ENCODE measurements around the gene ABHD8. TPM values are rescaled to one million over a fixed set of nuclear protein-coding genes. Genes with fewer than 3 reads are reported as not detected.

The ABHD8 gene
- total and polyA plus RNA-seq, 2 of the 13 experiments (the other 11 are each of a cell fraction or from before 2014, with no cell fraction given): 6.3 to 7.2 TPM

DNA sequence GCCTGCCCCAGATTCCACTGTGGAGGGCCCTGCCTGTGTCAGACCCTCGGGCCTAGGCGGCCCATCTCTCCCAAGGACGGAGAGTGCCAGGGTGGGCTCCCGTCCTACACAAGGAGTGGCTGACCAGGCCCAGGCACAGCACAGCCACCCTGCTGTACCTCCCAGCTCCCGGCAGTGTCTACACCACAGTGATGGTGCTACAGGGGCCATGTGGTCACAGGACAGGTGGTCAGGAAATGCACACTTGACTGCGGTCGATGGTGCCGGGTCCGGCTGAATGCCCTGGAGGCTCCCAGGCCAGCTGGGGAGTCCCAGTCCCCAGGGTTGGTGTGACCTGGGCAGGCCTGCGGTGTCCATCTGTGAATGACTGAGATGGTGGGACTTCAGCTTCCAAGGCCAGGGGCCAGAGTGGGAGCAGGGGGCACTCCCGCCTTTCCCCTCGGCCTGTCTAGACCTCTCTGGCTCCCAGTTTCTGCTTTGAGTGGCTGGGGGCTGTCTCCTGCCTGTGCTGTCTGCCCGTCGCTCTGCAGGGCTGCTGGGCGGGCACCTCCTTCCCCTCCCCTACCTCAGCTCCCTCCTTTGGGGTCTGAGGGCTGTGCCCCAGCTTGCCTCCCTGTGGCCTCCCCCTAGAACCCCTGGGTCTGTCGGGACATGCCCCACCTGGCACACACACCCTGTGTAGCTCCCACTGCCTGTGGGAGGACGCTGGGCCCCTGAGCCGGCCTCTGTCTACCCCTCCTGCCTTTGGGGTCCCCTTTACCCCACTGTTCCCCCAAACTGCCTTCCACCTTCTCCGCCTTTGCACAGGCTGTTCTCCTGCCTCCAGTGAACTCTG is 18.6 kb upstream of the ABHD8 start:
- no peaks in the 10 kb centered on the region for H3K9me3 ChIP-seq (ENCODE audit: low read length)
- H3K4me1 ChIP-seq (ENCODE audit: insufficient read depth, low read length): no peaks in the 10 kb centered on the region
- in situ Hi-C loops (cut with HindIII; ENCODE audit: extremely low pct_ligation_motif_present, low pct_unique_long_range_greater_than_20kb) (no loop called here), intact Hi-C loops (cut with micrococcal nuclease; ENCODE audit: unreplicated experiment) (no loop called here)
- ATAC-seq (peak; percentile 17), DNase-seq (ENCODE audit: low spot score) (no peak), FAIRE-seq (no peak)
- peaks cover 7 to 25% of the 10 kb centered on the region in 2 experiments; a peak in 3 of 5 replicates for H3K36me3 ChIP-seq (replicated peaks in 1 of 2; ENCODE audit: control insufficient read depth in 1 of 2, insufficient read depth in 2 of 2, low read length in 2 of 2)
- no TSS peak for BruUV-seq (replicated peaks)
- H3K79me2 ChIP-seq (ENCODE audit: insufficient read depth, low read length): no peaks in the 10 kb centered on the region
- H3K27ac ChIP-seq (ENCODE audit: extremely low read length, insufficient read depth, low read length): no peak overlapping the region
- 99% methylated on average over 11 of the region's 19 CpGs for WGBS (ENCODE audit: low lambda C conversion rate)
- ChIA-PET POLR2A (interaction anchor here (1.3 to 1.6 kb wide), 2 partner anchors 10 to 13 kb away, joined by 3 read pairs; partner anchors contain the start of gene DDA1), CTCF (ENCODE audit: low intra/inter-chr PET ratio, low total read pairs) (no interaction called here)
- no peaks in the 10 kb centered on the region for H3K27me3 ChIP-seq (ENCODE audit: control insufficient read depth in 1 of 2, insufficient read depth in 2 of 2, low read length in 2 of 2)
- no peak overlapping the region for H2AFZ ChIP-seq (ENCODE audit: low read length)
- no peaks in the 10 kb centered on the region for H4K20me1 ChIP-seq (ENCODE audit: insufficient read depth, low read length)
- no peak overlapping the region for H3K4me2 ChIP-seq (ENCODE audit: low read depth, low read length)
- no peak overlapping the region for H3K4me3 ChIP-seq (replicated peaks in 1 of 3; ENCODE audit: insufficient read depth in 1 of 3, low read depth in 2 of 3, low read length in 3 of 3)
- no peak overlapping the region for H3K9ac ChIP-seq (ENCODE audit: insufficient read depth, low read depth, low read length)
- no peak for TF ChIP-seq KDM5B (CRISPR knock-in tag; IDR thresholded peaks at IDR 0.05; ENCODE audit: borderline replicate concordance)
- no peak for TF ChIP-seq KAT8 (CRISPR knock-in tag; IDR thresholded peaks at IDR 0.05)
- no peak for TF ChIP-seq ZNF484 (CRISPR knock-in tag; IDR thresholded peaks at IDR 0.05; ENCODE audit: borderline replicate concordance, low read depth)
- TF ChIP-seq TFAP4 (IDR thresholded peaks at IDR 0.05; ENCODE audit: borderline replicate concordance, low read depth): no peak
- no peak for TF ChIP-seq KDM6A (CRISPR knock-in tag; IDR thresholded peaks at IDR 0.05; ENCODE audit: low read depth)
- no peak for TF ChIP-seq ZNF460 (CRISPR knock-in tag; IDR thresholded peaks at IDR 0.05; ENCODE audit: borderline replicate concordance)
- 0 out of 2 replicates have a peak, but pooled peaks have one; percentile 12 for TF ChIP-seq ZNF687 (CRISPR knock-in tag; IDR thresholded peaks at IDR 0.05)
- TF ChIP-seq ZNF562 (CRISPR knock-in tag; IDR thresholded peaks at IDR 0.05; ENCODE audit: borderline replicate concordance): no peak
- TF ChIP-seq AGO2 (optimal IDR thresholded peaks at IDR 0.05; ENCODE audit: low read depth, low read length): peak; percentile 44
- TF ChIP-seq ZFP36 (IDR thresholded peaks at IDR 0.05; ENCODE audit: borderline replicate concordance, low read depth, low read length, partially characterized antibody): no peak
- no peak for TF ChIP-seq KLF13 (CRISPR knock-in tag; IDR thresholded peaks at IDR 0.05)
- no peak for TF ChIP-seq AGO1 (IDR thresholded peaks at IDR 0.05; ENCODE audit: low read depth, low read length, poor library complexity, severe bottlenecking)
- TF ChIP-seq TSC22D2 (CRISPR knock-in tag; IDR thresholded peaks at IDR 0.05; ENCODE audit: borderline replicate concordance): no peak
- TF ChIP-seq ZHX1 (CRISPR knock-in tag; IDR thresholded peaks at IDR 0.05; ENCODE audit: low read depth): no peak
- TF ChIP-seq AKAP8 (CRISPR knock-in tag; IDR thresholded peaks at IDR 0.05): 0 out of 2 replicates have a peak, but pooled peaks have one; percentile 6
